Smooth muscle cell (in vitro differentiated cells): Measurements from ENCODE around the gene EFNA5. TPM values are rescaled to one million over a fixed set of nuclear protein-coding genes. Genes with fewer than 3 reads are reported as not detected.

Experiments
- DNase-seq: peaks from one replicate; lab custom pipeline; 2025; ENCODE audit not compliant: unreplicated experiment; lab: John Stamatoyannopoulos, UW
- H2AFZ ChIP-seq: fragments of 200-600 bp; sonication (generic); 2 replicates; pipeline ENCODE4 v1.6.0; 2016; ENCODE audit warnings: antibody characterized with exemption, low read depth, mild to moderate bottlenecking
- H3F3A ChIP-seq: fragments of 200-600 bp; sonication (generic); 2 replicates; pipeline ENCODE4 v1.6.0; 2017; ENCODE audit warnings: antibody characterized with exemption, low read depth
- H3K27ac ChIP-seq: fragments of 200-600 bp; sonication (generic); 2 replicates; pipeline ENCODE4 v1.5.1; 2016; ENCODE audit warnings: low read depth, mild to moderate bottlenecking
- H3K27me3 ChIP-seq: fragments of 200-600 bp; sonication (generic); 2 replicates; pipeline ENCODE4 v1.6.1; 2016; ENCODE audit warnings: low read depth, mild to moderate bottlenecking
- H3K36me3 ChIP-seq: fragments of 200-600 bp; sonication (generic); 2 replicates; pipeline ENCODE4 v1.5.1; 2016; ENCODE audit warnings: low read depth
- H3K4me1 ChIP-seq: fragments of 200-600 bp; sonication (generic); 2 replicates; pipeline ENCODE4 v1.5.1; 2016; ENCODE audit warnings: low read depth
- H3K4me2 ChIP-seq: fragments of 200-600 bp; sonication (generic); 2 replicates; pipeline ENCODE4 v1.6.0; 2016; ENCODE audit warnings: mild to moderate bottlenecking
- H3K4me3 ChIP-seq: fragments of 200-600 bp; sonication (generic); 2 replicates; pipeline ENCODE4 v1.5.1; 2016; ENCODE audit warnings: mild to moderate bottlenecking
- H3K79me2 ChIP-seq: fragments of 200-600 bp; sonication (generic); 2 replicates; pipeline ENCODE4 v1.6.0; 2016; ENCODE audit warnings: low read depth, mild to moderate bottlenecking
- H3K9ac ChIP-seq: fragments of 200-600 bp; sonication (generic); 2 replicates; pipeline ENCODE4 v1.6.0; 2016; ENCODE audit warnings: low read depth
- H3K9me3 ChIP-seq: fragments of 200-600 bp; sonication (generic); replicated peaks from 2 replicates; pipeline ENCODE4 v1.5.1; 2016; ENCODE audit warnings: low read depth
- H4K20me1 ChIP-seq: fragments of 200-600 bp; sonication (generic); 2 replicates; pipeline ENCODE4 v1.6.0; 2016; ENCODE audit warnings: low read depth
- WGBS: methylation state at CpG from one replicate; pipeline ENCODE4 v1.1.7; 2016; ENCODE audit warnings: low lambda C conversion rate; 5-methylcytosine and 5-hydroxymethylcytosine counted together
- polyA plus RNA-seq: library from polyadenylated mRNA; unstranded; fragments of >200 nt; fragmentation: Nextera tagmentation; extraction: Ambion mirVana; gene quantifications from 2 replicates; pipeline ENCODE4 v1.2.1, GENCODE V29; 2016
- total RNA-seq: library from RNA; depleted of rRNA; stranded (reverse); fragments of >200 nt; gene quantifications from 2 replicates; pipeline ENCODE4 v1.2.3, GENCODE V29; 2014
- TF ChIP-seq, protein P1 (sequence below): fragments of 200-600 bp; sonication (generic); IDR thresholded peaks from 2 replicates; pipeline ENCODE4 v1.5.1; 2017; ENCODE audit warnings: borderline replicate concordance, mild to moderate bottlenecking, antibody characterized with exemption; ENCODE audit not compliant: insufficient read depth, poor library complexity, severe bottlenecking

The EFNA5 gene
- total and polyA plus RNA-seq, 2 experiments from 2014 or later, result 0.32 to 8.8 TPM

DNA sequence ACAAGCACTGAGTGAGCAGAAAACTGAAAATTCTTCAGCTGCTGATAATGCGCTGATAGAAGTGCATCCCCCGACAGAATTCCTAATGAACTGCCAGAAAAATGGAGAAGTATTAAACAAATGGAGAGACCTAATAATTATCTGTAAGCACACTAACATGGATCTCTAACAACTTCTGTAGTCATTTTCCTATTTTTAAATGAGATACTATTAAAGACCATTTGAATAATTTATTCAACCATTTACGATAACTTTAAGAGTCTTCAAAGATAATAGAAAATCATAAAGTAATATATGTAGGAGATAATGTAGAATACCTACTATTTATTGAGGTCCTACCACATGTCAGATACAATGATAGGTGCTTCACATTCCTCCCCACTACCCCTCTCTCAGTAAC, 72.9 kb downstream of the EFNA5 start:
- H3K9ac ChIP-seq, result no peak overlapping the region
- TF ChIP-seq, protein P1, sequence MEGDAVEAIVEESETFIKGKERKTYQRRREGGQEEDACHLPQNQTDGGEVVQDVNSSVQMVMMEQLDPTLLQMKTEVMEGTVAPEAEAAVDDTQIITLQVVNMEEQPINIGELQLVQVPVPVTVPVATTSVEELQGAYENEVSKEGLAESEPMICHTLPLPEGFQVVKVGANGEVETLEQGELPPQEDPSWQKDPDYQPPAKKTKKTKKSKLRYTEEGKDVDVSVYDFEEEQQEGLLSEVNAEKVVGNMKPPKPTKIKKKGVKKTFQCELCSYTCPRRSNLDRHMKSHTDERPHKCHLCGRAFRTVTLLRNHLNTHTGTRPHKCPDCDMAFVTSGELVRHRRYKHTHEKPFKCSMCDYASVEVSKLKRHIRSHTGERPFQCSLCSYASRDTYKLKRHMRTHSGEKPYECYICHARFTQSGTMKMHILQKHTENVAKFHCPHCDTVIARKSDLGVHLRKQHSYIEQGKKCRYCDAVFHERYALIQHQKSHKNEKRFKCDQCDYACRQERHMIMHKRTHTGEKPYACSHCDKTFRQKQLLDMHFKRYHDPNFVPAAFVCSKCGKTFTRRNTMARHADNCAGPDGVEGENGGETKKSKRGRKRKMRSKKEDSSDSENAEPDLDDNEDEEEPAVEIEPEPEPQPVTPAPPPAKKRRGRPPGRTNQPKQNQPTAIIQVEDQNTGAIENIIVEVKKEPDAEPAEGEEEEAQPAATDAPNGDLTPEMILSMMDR, result no peak
- no peaks in the 10 kb centered on the region for H3F3A ChIP-seq
- no peaks in the 10 kb centered on the region for H3K79me2 ChIP-seq
- no peaks in the 10 kb centered on the region for H3K36me3 ChIP-seq
- no peak for DNase-seq
- WGBS, result 95% methylated on average over 3 of the region's 3 CpGs
- no peak overlapping the region for H2AFZ ChIP-seq
- H3K27me3 ChIP-seq, result no peaks in the 10 kb centered on the region
- H3K4me1 ChIP-seq, result peaks cover 7% of the 10 kb centered on the region
- H4K20me1 ChIP-seq, result no peaks in the 10 kb centered on the region
- no peak overlapping the region for H3K4me3 ChIP-seq
- no peaks in the 10 kb centered on the region for H3K9me3 ChIP-seq
- H3K4me2 ChIP-seq, result no peak overlapping the region
- no peak overlapping the region for H3K27ac ChIP-seq

DNA sequence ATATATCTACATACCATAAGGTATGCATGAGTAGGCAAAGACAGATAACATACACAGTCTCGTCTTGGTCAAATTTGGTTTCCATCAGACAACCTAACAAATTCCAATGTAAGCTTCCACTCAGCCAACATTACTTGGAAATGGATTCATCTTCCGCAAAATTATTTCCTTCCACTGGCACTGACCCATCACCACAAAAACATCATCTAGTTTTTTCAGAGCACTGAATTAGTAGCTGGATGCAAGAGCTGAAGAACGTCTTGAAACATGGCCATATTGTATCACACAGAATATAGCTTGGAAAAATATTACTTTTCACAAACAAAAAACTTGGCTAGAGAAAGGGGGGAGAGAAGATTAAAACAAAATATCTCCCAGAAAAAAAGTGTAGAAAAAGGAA, 73.5 kb downstream of the EFNA5 start:
- no peak overlapping the region for H3K27ac ChIP-seq
- H3K9ac ChIP-seq, result no peak overlapping the region
- no peaks in the 10 kb centered on the region for H3K9me3 ChIP-seq
- H3K36me3 ChIP-seq, result no peaks in the 10 kb centered on the region
- H4K20me1 ChIP-seq, result no peaks in the 10 kb centered on the region
- 97% methylated on average over 3 of the region's 3 CpGs for WGBS
- TF ChIP-seq, protein P1, result no peak
- H3F3A ChIP-seq, result no peaks in the 10 kb centered on the region
- H3K79me2 ChIP-seq, result no peaks in the 10 kb centered on the region
- no peak overlapping the region for H3K4me2 ChIP-seq
- DNase-seq, result no peak
- H3K27me3 ChIP-seq, result no peaks in the 10 kb centered on the region
- peaks cover 8% of the 10 kb centered on the region for H3K4me1 ChIP-seq
- H2AFZ ChIP-seq, result no peak overlapping the region
- H3K4me3 ChIP-seq, result no peak overlapping the region

DNA sequence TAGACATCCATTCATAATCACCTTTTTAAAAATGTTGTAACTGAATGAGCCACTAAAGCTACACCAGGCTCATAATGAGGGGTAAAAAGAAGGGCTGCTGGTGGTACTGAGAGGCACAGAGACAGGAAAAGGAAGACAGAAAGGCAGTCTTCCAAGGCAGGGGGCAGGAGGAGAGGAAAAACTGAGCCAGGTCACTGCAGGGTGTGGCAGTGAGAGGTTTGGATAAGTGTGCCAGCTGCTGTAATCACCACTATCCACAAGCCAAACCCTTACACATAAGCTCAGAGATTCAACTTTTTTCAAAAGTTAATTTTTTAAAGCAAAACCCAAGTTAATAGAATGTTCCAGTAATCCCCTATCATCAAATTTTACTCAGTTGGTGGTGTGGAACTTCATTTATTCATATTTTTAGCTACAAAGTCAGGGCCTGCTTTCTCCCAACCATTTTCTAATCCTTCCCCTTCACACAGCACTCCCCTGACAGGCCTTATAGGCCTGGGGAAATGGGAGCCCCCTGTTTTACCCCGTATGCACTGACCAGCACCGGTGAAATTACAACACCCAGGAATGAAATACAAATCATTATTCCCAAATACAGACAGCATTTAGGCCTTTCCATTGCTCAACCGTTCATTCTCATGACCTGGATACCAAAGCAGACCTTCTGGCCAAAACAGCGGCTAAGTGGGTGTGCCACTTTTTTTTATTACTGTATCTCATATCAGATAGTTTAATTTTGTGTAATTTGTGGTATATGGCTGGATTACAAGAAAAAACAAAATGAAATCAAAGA, 76.3 kb downstream of the EFNA5 start:
- no peaks in the 10 kb centered on the region for H3K79me2 ChIP-seq
- no peak for DNase-seq
- WGBS, result 91% methylated on average over 4 of the region's 4 CpGs

More for the DNA sequence above, 76.3 kb downstream of the EFNA5 start:
- H3K9ac ChIP-seq, result no peak overlapping the region
- no peaks in the 10 kb centered on the region for H3K9me3 ChIP-seq
- no peak overlapping the region for H3K27ac ChIP-seq
- H2AFZ ChIP-seq, result no peak overlapping the region
- no peak overlapping the region for H3K4me3 ChIP-seq
- peaks cover 13% of the 10 kb centered on the region for H3K4me1 ChIP-seq
- H4K20me1 ChIP-seq, result no peaks in the 10 kb centered on the region
- no peaks in the 10 kb centered on the region for H3K27me3 ChIP-seq
- TF ChIP-seq, protein P1, result no peak
- no peaks in the 10 kb centered on the region for H3K36me3 ChIP-seq
- H3F3A ChIP-seq, result no peaks in the 10 kb centered on the region
- no peak overlapping the region for H3K4me2 ChIP-seq
